Hematopoietic multipotent progenitor cell treated with erythropoietin and hydrocortisone succinate and interleukin-3 and kit ligand, for 4 days (in vitro differentiated cells): ENCODE results near the gene TTC34.

Source experiments
- DNase-seq: peaks from one replicate; pipeline ENCODE4 v3.0.0-alpha.2; 2015

Gene TTC34

GRCh38 chr1:2601721-2602303 lies 199.7 kb downstream of the TTC34 start:
- DNase-seq: no peak

DNA sequence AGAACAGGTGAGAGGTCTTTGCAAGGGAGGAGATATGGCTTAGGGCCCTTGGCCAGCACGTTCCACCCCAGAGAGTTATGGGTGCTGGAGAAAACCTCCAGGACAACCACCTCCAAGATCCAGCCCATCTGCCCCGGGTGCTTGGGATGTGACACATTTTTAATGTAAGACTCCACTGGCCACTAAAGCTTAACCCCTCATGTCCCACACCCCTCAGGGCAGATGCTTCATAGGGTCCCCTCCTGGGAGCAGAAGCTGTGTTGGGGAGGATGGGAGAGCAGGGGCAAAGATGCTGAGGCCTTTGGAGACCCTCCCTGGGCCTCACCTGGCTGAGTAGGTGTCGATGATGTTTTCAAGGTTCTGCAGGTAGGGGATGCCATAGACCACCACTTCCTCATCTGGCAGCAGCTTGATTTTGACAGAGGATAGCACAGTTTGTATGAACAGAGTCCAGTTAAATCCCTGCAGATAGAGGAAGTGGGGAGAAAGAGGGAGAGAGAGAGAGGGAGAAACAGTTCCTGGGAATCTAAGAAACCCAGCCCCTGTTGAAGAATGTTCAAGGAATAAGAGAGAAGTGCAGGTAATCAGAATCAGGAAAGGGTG lies 203.1 kb downstream of the TTC34 start:
- DNase-seq: no peak

- DNase-seq: no peak
Observed at GRCh38 chr1:2597441-2598328, 203.8 kb downstream of the TTC34 start.

- DNase-seq: no peak
Observed at GRCh38 chr1:2596530-2597333, 204.8 kb downstream of the TTC34 start.

GRCh38 chr1:2595812-2596529 lies 205.5 kb downstream of the TTC34 start:
- no peak for DNase-seq

- DNase-seq: no peak
Observed at GRCh38 chr1:2595261-2595811, 206.2 kb downstream of the TTC34 start.

DNA sequence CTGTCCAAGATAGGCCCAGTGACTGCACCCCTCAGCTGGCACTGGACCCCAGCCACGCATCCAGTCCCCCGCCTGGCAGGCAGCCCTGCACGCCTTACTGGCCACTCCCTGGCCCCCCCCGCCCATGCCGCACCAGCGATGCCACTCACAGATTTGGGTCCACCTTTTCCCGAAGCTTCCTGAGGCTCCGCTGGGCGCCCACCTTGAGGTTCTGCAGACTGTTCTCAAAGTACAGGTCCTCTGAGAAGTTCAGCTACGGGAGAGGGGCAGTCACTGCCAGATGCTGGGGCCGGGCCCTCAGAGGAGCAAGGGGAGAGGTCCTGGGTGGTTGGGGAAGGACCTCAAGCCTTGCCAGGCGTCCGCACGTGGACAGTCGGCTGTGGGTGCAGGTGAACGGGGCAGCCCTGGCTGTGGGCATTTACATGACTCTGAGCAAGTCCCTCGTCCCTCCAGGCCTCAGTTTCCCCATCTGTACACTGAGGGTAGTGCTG lies 206.8 kb downstream of the TTC34 start:
- DNase-seq: no peak

DNA sequence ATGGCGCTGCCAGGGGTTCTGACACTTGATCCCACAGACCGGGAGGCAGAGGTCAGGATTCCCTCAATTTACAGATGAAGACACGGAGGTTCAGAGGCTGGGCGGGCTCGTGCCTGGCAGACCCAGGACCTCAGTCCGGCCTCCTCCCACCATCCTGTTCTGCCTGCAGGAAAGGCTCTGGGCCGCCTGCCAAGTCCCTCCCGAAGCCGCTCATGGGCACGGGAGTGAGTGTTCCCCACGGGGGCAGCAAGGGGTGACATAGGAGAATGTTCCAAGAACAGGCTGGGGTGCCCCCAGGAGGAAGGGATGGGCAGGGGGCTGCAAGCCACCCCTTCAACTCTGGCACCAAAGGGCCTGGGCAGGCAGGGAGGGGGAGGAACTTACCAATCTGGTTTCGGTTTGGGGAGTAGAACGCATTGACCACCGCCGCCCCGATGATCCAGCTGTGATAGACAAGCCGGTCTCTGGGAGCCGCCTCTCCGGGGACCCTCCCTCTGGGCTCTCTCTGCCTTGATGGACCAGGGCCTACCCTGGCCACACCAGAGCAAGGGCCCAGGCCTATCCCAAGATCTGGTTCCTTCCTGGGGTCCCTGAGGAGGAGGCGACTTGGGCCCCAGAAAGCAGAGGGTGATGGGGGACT lies 207.4 kb downstream of the TTC34 start:
- no peak for DNase-seq

DNA sequence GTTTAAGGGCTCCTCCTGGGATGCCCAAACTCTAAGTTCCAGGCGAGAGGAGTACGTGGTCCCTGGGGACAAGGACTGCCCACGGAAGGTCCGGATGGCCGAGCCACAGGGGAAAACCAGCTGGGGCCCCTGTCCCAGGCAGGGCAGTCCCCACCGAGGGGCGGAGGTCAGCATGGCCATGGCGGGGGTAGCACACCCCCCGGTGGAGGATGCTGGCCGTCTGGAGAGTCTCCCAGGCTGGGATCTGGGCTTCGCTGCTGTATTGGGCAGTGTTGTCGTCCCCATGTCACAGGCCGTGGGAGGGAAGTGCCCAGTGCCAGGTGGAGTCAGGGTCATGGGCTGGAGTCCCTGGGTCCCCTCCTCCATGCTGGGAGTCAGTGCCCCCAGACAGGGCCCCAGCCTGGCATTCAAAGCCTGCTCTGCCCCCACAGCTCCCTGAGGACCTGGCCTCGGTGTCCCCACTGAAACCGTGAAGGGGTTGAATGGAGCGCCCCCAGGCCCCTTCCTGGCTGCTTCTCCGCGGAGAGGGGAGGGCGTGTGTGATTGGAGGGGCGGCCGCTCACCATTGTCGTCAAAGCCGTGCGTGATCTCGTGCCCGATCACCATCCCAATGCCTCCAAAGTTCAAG lies 208.1 kb downstream of the TTC34 start:
- no peak for DNase-seq

DNA sequence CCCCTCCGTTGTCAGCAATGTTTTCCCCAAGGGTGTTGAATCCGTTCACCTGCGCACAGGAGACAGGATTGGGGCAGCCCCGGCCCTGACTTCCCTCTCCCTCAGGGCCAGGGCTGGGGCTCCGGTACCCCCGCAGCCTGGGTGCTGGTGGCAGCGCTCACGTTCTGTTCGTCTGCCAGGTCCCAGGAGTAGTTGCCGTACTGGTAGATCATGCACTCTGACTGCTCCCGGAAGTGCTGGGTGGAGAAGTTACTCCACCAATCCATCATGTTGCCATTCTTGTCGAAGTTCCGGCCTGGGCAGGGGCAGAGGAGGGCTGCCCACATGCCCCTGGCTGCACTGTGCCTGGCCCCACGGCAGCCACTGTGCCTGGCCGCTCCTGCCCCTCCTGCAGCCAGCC lies 208.8 kb downstream of the TTC34 start:
- peak; percentile 52 for DNase-seq

DNA sequence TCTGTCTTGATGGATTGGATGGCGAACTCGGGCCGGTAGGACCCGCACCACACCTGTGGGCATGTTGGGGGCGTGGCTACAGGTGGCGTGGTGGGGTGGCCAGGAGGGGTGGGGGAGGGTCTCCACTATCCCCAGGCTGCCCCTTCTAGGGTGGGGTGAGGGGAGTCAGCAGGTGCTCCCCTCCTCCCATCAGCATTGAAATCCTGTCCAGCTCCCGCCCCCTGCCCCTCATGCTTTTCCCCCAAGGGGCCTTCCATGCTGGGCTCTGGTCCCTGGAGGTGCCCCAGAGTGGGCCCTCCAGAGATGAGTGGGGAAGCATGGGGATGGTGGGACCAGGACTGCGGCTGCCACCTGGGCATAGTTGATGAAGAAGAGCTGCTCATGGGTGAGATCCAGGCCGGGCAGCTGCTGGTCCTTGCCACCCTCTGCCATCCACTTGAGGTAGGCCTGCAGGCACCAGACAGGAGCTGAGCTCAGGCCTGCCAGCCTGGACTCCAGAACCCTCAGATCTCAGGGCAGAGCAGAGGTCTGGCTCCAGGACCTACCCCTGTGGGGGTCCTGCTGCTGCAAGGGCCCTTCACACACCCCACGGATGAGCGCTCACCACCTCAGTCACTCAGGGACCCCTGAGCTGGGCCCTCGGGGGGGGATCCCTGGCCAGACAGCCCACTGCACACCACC lies 209.8 kb downstream of the TTC34 start:
- DNase-seq: no peak

- DNase-seq: no peak
Observed at GRCh38 chr1:2591233-2591580, 210.3 kb downstream of the TTC34 start.

- DNase-seq: no peak
Observed at GRCh38 chr1:2590233-2591141, 211.0 kb downstream of the TTC34 start.

DNA sequence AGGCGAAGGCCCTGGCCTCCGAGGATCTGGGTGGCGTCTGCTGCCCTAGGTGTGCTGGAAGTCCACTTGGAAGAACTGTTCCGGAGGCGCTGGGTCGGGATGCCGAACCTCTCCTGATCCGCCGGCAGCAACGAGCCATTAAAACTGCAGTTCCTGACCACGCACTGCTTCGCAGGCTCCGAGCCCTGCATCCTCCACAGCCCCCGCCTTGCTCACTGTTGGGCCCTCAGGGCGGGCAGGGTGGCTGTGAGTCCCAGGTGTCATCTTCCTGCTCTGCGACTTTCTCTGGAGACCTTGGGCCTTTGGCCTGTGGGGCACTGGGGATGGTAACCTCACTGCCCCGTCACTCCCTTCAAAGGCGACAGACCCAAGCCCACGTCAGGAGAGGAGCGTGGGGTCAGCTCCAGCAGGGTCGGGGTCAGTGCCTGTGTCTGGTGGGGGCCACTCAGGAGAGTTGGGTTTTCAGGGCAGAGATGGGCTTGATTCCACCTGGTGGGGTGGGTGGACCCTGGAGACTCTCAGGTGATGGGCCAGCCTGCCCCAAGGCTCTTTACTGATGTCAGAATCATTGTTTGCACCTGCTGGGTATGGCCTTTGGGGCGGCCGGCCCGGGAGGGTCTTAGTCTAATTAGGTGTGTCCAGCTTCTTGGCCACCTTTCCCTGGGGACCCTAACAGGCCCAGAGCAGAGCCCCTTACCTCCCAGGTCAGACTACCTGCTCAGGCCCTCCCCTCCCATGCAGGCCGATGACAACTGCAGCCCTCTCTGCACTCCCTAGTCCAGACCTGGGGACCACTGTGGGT lies 211.9 kb downstream of the TTC34 start:
- no peak for DNase-seq

DNA sequence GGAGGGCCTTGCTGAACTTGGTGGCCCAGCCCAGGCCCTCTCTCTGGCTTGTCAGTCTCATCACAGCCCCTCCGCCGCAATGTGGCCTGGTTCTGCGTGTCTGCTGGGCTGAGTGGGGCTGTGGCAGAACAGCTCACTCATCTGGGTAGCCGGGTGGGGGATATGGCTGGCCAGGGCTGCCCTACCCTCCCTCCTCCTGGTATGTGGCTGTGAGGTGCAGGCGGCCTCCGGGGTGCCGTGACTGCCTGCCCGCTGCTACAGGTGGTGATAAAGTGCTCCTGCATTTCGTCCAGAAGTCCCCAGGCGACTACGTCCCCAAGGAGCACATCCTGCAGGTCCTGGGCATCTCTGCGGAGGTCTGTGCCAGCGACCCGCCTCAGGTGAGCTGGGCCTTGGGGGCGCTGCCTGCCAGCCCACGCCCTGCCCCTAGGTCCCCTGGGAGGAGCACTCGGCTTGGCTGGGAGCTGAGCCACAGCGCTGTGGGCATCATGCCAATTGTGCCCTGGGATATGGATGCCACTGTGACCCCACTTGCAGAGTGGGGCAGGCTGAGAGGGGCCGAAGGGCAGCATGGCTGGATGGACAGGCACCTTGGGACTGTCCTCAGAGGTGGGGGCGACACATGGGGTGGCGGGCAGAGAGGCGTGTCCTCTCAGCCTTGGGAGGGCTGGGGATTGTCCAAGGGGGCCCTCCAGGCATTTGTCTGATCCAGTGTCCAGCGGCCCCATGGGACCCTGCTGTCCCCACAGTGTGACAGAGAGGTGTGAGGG lies 212.6 kb downstream of the TTC34 start:
- DNase-seq: no peak

- DNase-seq: no peak
Observed at GRCh38 chr1:2587860-2588571, 213.5 kb downstream of the TTC34 start.
